ENCODE measurements around the gene CGNL1. TPM values are rescaled to one million over a fixed set of nuclear protein-coding genes. Genes with fewer than 3 reads are reported as not detected.

Gene CGNL1
- total RNA-seq, 8 experiments from 2014 or later = 0.54 to 24.7 (median 0.82) TPM

GRCh38 chr15:57356178-57356577 lies 20.1 kb upstream of the CGNL1 start:
- no peak for ATAC-seq (replicated peaks in 6 of 8)
- H3K27ac ChIP-seq = no peak overlapping the region

GRCh38 chr15:57356636-57357035 lies 19.7 kb upstream of the CGNL1 start:
- WGBS, 10 experiments = 0 to 100% (median 70%) methylated on average over 1 to 4 of the region's 4 CpGs; no CpG with 5 or more reads in 3 of the 10 experiments
- Histone ChIP-seq H3K27ac (no peak overlapping the region), H3K4me1 (replicated peaks in 1 of 2) (no peaks in the 10 kb centered on the region), H3K4me3 (no peak overlapping the region)
- in situ Hi-C loops (cut with MboI; ENCODE audit: low pct_unique_long_range_greater_than_20kb in 2 of 9, low sequenced_read_pairs in 9 of 9, unreplicated experiment in 9 of 9) = no loop called here
- peak in 4 of 8 experiments; percentile 39 to 83 (median 50) for ATAC-seq (replicated peaks in 6 of 8)

More at GRCh38 chr15:57356178-57356577, 20.1 kb upstream of the CGNL1 start:
- H3K4me3 ChIP-seq = no peak overlapping the region
- in situ Hi-C loops (cut with MboI; ENCODE audit: low pct_unique_long_range_greater_than_20kb in 2 of 9, low sequenced_read_pairs in 9 of 9, unreplicated experiment in 9 of 9) = no loop called here
- H3K4me1 ChIP-seq (replicated peaks in 1 of 2) = no peaks in the 10 kb centered on the region

GRCh38 chr15:57357799-57358198 lies 18.5 kb upstream of the CGNL1 start:
- H3K27ac ChIP-seq = no peak overlapping the region
- WGBS, 10 experiments = 43 to 100% (median 67%) methylated on average over 1 of the region's 1 CpG; no CpG with 5 or more reads in 1 of the 10 experiments
- in situ Hi-C loops (cut with MboI; ENCODE audit: low pct_unique_long_range_greater_than_20kb in 2 of 9, low sequenced_read_pairs in 9 of 9, unreplicated experiment in 9 of 9) = no loop called here
- ATAC-seq (replicated peaks in 6 of 8) = no peak
- H3K4me3 ChIP-seq = no peak overlapping the region
- H3K4me1 ChIP-seq (replicated peaks in 1 of 2) = no peaks in the 10 kb centered on the region

- in situ Hi-C loops (cut with MboI; ENCODE audit: low pct_unique_long_range_greater_than_20kb in 2 of 9, low sequenced_read_pairs in 9 of 9, unreplicated experiment in 9 of 9) = no loop called here
- ATAC-seq (replicated peaks in 6 of 8) = no peak
- 52 to 100% (median 100%) methylated on average over 1 to 2 of the region's 2 CpGs; no CpG with 5 or more reads in 1 of the 10 experiments for WGBS, 10 experiments
- H3K27ac ChIP-seq = no peak overlapping the region
- H3K4me3 ChIP-seq = no peak overlapping the region
- no peaks in the 10 kb centered on the region for H3K4me1 ChIP-seq (replicated peaks in 1 of 2)
These were observed 17.7 kb upstream of the CGNL1 start for GRCh38 chr15:57358571-57358970.

GRCh38 chr15:57363661-57364060 lies 12.6 kb upstream of the CGNL1 start:
- no peak overlapping the region for H3K4me3 ChIP-seq
- WGBS, 10 experiments = 63 to 100% (median 93%) methylated on average over 1 of the region's 1 CpG; no CpG with 5 or more reads in 4 of the 10 experiments
- H3K27ac ChIP-seq = no peak overlapping the region
- no peaks in the 10 kb centered on the region for H3K4me1 ChIP-seq (replicated peaks in 1 of 2)
- ATAC-seq (replicated peaks in 6 of 8) = no peak
- in situ Hi-C loops (cut with MboI; ENCODE audit: low pct_unique_long_range_greater_than_20kb in 2 of 9, low sequenced_read_pairs in 9 of 9, unreplicated experiment in 9 of 9) = no loop called here

GRCh38 chr15:57364282-57365007 lies 11.9 kb upstream of the CGNL1 start:
- no peak overlapping the region for H3K27ac ChIP-seq
- WGBS, 10 experiments = 58 to 95% (median 78%) methylated on average over 2 to 7 of the region's 9 CpGs
- H3K4me1 ChIP-seq (replicated peaks in 1 of 2) = no peaks in the 10 kb centered on the region
- in situ Hi-C loops (cut with MboI; ENCODE audit: low pct_unique_long_range_greater_than_20kb in 2 of 9, low sequenced_read_pairs in 9 of 9, unreplicated experiment in 9 of 9) = no loop called here
- ATAC-seq (replicated peaks in 6 of 8) = no peak
- H3K4me3 ChIP-seq = no peak overlapping the region

GRCh38 chr15:57367556-57367955 lies 8.7 kb upstream of the CGNL1 start:
- no peaks in the 10 kb centered on the region for H3K4me1 ChIP-seq (replicated peaks in 1 of 2)
- in situ Hi-C loops (cut with MboI; ENCODE audit: low pct_unique_long_range_greater_than_20kb in 2 of 9, low sequenced_read_pairs in 9 of 9, unreplicated experiment in 9 of 9) = no loop called here
- no peak overlapping the region for H3K4me3 ChIP-seq
- no peak for ATAC-seq (replicated peaks in 6 of 8)
- no peak overlapping the region for H3K27ac ChIP-seq
- WGBS, 10 experiments = 79 to 100% (median 98%) methylated on average over 1 to 4 of the region's 4 CpGs; no CpG with 5 or more reads in 4 of the 10 experiments

- Histone ChIP-seq H3K4me3 (no peak overlapping the region), H3K27ac (no peak overlapping the region), H3K4me1 (replicated peaks in 1 of 2) (no peaks in the 10 kb centered on the region)
- in situ Hi-C loops (cut with MboI; ENCODE audit: low pct_unique_long_range_greater_than_20kb in 2 of 9, low sequenced_read_pairs in 9 of 9, unreplicated experiment in 9 of 9) = no loop called here
- ATAC-seq (replicated peaks in 6 of 8) = no peak
- 67 to 100% (median 94%) methylated on average over 1 of the region's 1 CpG; no CpG with 5 or more reads in 4 of the 10 experiments for WGBS, 10 experiments
These were observed 5.4 kb upstream of the CGNL1 start for GRCh38 chr15:57370929-57371328.

- H3K27ac ChIP-seq = no peak overlapping the region
- 50 to 100% (median 94%) methylated on average over 1 to 3 of the region's 4 CpGs; no CpG with 5 or more reads in 1 of the 10 experiments for WGBS, 10 experiments
- no peak overlapping the region for H3K4me3 ChIP-seq
- in situ Hi-C loops (cut with MboI; ENCODE audit: low pct_unique_long_range_greater_than_20kb in 2 of 9, low sequenced_read_pairs in 9 of 9, unreplicated experiment in 9 of 9) = no loop called here
- no peak for ATAC-seq (replicated peaks in 6 of 8)
- H3K4me1 ChIP-seq (replicated peaks in 1 of 2) = no peaks in the 10 kb centered on the region
These were observed 2.9 kb upstream of the CGNL1 start for GRCh38 chr15:57373251-57373881.

- no peak for ATAC-seq (replicated peaks in 6 of 8)
- WGBS, 10 experiments = 69 to 80% methylated on average over 1 of the region's 1 CpG; no CpG with 5 or more reads in 8 of the 10 experiments
- in situ Hi-C loops (cut with MboI; ENCODE audit: low pct_unique_long_range_greater_than_20kb in 2 of 9, low sequenced_read_pairs in 9 of 9, unreplicated experiment in 9 of 9) = no loop called here
These were observed 2.4 kb upstream of the CGNL1 start for GRCh38 chr15:57373882-57374276.

GRCh38 chr15:57376696-57377477 lies 582 bp downstream of the CGNL1 start:
- H3K4me1 ChIP-seq (replicated peaks in 1 of 2) = peaks cover 1 to 3% of the 10 kb centered on the region in 2 donors
- H3K4me3 ChIP-seq = peak overlapping the region; percentile 47 to 57 (median 51)
- H3K27ac ChIP-seq = no peak overlapping the region
- 0 to 45% (median 5%) methylated on average over 1 to 11 of the region's 48 CpGs; no CpG with 5 or more reads in 5 of the 10 experiments for WGBS, 10 experiments
- in situ Hi-C loops (cut with MboI; ENCODE audit: low pct_unique_long_range_greater_than_20kb in 2 of 9, low sequenced_read_pairs in 9 of 9, unreplicated experiment in 9 of 9) = no loop called here
- peak; percentile 61 to 86 (median 76) for ATAC-seq (replicated peaks in 6 of 8)

More at GRCh38 chr15:57373882-57374276, 2.4 kb upstream of the CGNL1 start:
- no peak overlapping the region for H3K4me3 ChIP-seq
- no peaks in the 10 kb centered on the region for H3K4me1 ChIP-seq (replicated peaks in 1 of 2)
- H3K27ac ChIP-seq = no peak overlapping the region

- 0 to 92% (median 60%) methylated on average over 1 to 4 of the region's 4 CpGs; no CpG with 5 or more reads in 2 of the 10 experiments for WGBS, 10 experiments
- H3K4me1 ChIP-seq (replicated peaks in 1 of 2) = peaks cover 7% of the 10 kb centered on the region in 2 donors
- no peak for ATAC-seq (replicated peaks in 6 of 8)
- no peak overlapping the region for H3K27ac ChIP-seq
- no peak overlapping the region for H3K4me3 ChIP-seq
- in situ Hi-C loops (cut with MboI; ENCODE audit: low pct_unique_long_range_greater_than_20kb in 2 of 9, low sequenced_read_pairs in 9 of 9, unreplicated experiment in 9 of 9) = no loop called here
These were observed 1.2 kb downstream of the CGNL1 start for GRCh38 chr15:57377478-57377847.

GRCh38 chr15:57379487-57379886 lies 3.2 kb downstream of the CGNL1 start:
- H3K4me1 ChIP-seq (replicated peaks in 1 of 2) = peaks cover 7 to 10% of the 10 kb centered on the region in 2 donors
- WGBS, 10 experiments = 17 to 71% (median 43%) methylated on average over 1 to 3 of the region's 3 CpGs
- ATAC-seq (replicated peaks in 6 of 8) = no peak
- in situ Hi-C loops (cut with MboI; ENCODE audit: low pct_unique_long_range_greater_than_20kb in 2 of 9, low sequenced_read_pairs in 9 of 9, unreplicated experiment in 9 of 9) = no loop called here
- no peak overlapping the region for H3K4me3 ChIP-seq
- no peak overlapping the region for H3K27ac ChIP-seq
